Activated T-helper 1 cell treated with Interleukin-2 at 50 U/mL for 16 hours (primary cell): ENCODE results near the gene PSMA5.
"Not testable (repeated sequence)": the region's sequence is repeated elsewhere in the genome, so short reads cannot be mapped to it uniquely, and the experiment has no call there.

Experiments
- DNase-seq: peaks from one replicate; pipeline ENCODE4 v3.0.0-alpha.2; 2020; ENCODE audit warnings: low read depth

The PSMA5 gene

DNA sequence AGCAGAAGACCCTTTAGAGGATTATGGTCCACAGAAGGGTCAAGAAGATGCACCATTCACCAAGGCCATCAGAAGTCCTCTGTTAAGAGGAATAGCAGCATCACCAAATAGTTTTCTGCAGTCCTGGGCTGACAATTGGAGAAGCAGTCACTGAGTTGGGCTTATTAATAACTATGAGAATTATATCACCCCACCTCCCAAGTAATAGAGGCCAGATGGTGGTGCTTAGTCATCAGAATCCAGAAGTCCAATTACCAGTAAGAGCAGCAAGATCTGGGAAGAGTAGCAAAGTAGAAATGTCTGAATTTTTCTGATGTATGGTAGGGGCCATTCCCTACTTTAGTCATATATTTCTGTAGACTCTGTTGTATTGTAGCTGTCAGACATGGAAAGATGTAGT lies 6.1 kb upstream of the PSMA5 start:
- DNase-seq: no peak

GRCh38 chr1:109427171-109427467 lies 871 bp upstream of the PSMA5 start:
- DNase-seq: no peak

DNA sequence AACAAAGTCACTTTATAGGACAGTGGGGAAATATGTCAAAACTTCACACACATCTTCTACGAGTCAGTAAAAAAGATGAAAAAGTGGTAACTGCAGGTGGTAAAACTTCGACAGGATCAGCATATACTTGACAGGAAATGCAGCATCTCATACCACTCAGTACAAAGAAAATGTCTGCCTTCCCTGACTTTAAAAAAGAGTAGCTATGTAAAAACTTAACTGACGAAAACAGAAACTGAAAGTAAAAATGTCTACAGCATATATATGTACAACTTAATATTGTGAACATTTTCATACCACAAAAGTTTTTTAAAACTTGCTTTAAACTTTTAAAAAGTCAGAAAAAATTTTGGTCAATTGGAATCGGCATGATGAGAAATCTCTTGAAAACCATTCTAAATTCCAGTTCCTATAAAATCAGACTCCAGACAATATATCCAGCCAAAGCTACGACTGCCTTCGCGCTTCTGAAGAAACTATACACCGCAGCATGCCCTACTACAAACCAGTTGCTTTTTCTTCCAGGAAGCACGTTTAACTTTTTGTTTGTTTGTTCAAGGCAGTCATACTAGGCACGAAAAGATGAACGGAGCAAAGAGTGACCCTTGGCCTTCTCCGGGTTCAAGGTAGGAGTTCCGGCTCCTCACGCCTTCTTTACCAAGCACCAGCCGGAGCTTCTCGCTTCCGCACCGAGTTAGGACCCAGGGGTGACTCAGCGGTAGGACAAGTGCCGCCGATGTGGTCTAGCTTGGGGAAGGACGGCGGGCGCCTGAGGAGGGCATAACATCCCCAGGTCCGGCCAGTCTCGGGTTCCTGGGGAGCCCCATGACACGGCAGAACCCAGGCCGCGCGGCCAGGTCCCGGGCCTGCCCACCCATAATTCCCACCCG lies 612 bp downstream of the PSMA5 start:
- peak; percentile 27 for DNase-seq

- no peak for DNase-seq
These were observed 2.8 kb downstream of the PSMA5 start for GRCh38 chr1:109423498-109423897.

GRCh38 chr1:109412551-109412950 lies 13.7 kb downstream of the PSMA5 start:
- DNase-seq: no peak

- no peak for DNase-seq
These were observed 21.4 kb downstream of the PSMA5 start for GRCh38 chr1:109404838-109405237.

DNA sequence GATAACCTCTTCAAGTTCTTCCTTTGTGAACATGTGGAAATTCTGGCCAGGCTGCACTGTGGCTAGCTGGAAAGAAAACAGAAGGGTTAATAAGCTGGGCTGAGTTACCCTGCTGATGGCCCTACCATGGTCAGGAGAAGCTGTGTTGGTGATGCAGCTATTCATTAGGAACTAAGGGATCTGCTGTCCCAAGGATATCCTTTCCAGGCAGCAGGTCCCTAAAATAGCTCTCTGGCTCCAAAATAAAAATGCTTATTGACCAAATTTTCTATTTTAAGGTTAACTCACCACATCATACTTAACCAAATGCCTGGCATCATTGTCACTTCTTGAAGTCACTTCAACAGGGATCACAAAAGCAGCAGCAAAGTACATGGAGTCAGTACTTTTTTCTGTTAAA lies 24.2 kb downstream of the PSMA5 start:
- no peak for DNase-seq

DNA sequence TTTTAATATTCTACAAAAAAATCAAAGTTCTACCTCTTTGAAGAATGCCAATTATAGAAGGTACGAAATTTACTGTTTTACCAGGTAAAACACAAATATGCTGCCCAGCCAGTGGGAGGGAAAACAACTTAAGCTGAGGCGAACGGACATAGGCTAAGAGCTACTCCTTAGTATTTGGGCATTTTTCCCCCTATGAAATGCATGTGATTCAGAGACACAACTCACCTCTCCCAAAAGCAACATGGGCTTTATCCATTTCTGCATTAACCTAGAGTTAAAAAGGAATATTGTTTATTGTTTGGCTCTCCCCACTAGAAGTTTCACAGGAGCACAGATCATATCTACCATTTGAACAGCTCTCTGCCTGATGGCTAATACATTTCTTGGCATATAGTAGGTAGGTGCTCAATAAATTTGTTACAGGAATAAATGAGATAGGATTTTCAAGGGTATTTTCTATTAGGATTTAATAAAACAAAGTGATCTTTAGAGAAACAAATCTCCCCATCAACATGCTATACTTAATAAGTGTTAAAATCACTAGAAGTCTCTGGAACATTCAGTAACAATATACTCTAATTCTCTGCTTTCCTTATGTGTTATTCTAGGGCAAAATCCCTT lies 26.1 kb downstream of the PSMA5 start:
- DNase-seq: no peak

DNA sequence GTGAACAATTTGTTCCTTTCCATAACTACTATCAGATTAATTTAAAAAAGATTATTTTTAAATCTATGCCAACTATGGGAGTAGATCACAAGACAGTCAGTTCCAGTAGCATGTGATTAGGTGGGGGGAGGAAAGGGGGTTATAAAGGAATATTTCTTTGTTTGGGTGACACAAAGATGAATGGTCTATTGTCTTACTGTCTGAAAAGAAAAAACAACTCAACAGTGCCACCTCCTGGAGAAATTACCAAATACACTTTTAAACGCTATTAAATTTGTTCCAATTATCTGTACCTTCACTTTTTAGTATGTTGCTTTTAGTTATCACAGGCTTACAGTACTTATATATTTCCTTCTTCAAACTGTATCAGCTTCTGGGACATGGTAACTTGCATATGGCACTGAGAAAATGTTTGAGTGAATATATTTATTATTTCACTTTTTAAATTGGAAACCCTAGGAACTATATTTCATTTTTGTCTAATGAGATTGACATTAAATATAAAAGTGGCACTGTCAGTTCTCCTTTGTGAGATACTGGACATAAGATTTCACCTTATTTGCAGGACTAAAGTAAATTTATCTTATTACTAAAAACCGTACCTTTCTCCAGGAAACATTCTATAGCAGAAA lies 26.8 kb downstream of the PSMA5 start:
- DNase-seq: no peak

DNA sequence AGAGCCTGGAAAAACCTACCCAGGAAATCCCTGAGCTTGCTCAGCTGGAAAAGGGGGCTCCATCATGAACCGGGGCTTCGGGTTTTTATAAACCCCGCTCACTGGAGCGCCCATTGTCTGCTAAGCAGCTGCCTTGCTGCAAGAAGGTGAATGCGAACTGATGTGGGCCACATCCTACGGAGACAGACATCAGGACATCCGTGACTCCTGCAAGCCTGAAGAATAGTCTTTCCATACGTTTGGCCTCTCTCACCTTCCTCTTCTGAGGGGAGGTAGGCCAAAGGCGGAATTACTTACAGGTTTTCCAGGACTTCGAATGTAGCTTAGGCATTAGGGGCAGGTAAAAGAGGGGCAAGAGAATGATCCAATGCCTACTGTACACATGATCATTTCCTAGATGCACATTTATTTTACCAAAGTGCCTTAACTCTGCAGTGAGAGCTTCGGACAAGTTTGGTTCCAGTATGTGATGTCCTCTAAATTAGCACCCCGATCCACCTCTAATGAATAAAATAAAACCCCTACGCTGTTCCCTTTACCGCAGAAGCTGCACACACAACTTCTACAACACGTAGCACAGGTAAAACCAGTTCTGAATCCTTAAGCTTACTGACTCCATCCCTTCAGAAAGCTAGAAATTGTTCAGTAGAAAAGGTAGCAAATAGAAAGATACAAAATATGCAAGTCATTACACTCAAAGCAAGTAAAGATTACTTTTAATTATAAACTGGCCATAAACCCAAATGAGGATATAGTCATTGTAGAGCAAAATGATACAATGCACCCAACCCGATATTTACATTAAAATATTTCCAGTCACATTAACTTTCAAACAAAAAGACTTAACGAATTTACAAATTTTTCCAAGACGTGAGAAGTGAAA lies 27.7 kb downstream of the PSMA5 start:
- no peak for DNase-seq

DNA sequence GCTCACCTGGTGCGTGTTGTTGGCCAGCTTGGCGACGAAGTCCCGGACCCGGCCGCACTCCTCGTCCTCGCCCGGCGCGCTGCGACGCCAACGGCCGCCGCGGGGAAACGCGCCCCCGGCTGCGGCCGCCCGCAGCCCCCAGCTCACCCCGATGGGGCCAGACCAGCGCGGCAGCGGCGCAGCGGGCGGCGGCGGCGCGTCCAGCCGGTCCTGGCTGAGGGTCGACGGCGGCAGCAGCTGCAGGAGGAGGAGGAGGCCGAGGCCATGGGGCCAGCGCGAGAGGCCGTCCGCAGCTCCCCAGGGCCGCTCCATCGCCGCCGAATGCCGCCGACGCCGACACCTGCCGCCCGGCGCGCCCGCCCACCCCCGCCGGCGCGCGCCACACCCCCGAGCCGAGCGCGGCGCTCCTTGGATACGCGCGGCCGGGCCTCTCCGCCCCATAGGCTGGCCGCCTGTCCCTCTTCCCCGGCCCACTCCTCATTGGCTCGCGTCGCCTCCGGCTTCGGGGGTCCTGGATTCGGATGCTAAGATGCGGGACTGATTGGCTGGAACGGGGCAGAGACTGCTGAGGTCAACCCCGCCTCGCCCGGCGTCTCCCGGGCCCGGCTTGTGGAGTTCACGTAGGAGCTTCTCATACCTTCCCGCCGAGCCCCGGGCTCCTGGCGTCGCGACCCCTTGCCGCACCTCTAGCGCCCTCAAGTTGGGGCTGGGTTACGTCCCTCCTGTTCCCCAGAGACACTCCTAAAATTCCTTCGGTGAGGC lies 28.5 kb downstream of the PSMA5 start, which contains the start of gene SORT1:
Gene SORT1, minus strand, starts transcription at position 338 of the 762 bp plus-strand sequence. Its CDS starts 26 bp downstream, at position 312.
- peak; percentile 22 for DNase-seq

GRCh38 chr1:109396871-109397580 lies 29.2 kb downstream of the PSMA5 start:
- DNase-seq: no peak

- DNase-seq: no peak
These were observed 29.8 kb downstream of the PSMA5 start for GRCh38 chr1:109396513-109396839.

- no peak for DNase-seq
These were observed 30.4 kb downstream of the PSMA5 start for GRCh38 chr1:109395602-109396512.

DNA sequence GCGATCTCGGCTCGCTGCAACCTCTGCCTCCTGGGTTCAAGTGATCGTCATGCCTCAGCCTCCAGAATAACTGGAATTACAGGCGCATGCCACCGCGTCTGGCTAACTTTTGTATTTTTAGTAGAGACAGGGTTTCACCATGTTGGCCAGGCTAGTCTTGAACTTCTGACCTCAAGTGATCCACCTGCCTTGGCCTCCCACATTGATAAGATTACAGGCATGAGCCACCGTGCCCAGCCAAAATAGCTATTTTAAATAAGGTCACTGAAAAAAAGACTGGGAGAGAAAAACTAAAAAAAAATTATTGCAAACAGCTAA lies 31.0 kb downstream of the PSMA5 start:
- DNase-seq: not testable (repeated sequence)

DNA sequence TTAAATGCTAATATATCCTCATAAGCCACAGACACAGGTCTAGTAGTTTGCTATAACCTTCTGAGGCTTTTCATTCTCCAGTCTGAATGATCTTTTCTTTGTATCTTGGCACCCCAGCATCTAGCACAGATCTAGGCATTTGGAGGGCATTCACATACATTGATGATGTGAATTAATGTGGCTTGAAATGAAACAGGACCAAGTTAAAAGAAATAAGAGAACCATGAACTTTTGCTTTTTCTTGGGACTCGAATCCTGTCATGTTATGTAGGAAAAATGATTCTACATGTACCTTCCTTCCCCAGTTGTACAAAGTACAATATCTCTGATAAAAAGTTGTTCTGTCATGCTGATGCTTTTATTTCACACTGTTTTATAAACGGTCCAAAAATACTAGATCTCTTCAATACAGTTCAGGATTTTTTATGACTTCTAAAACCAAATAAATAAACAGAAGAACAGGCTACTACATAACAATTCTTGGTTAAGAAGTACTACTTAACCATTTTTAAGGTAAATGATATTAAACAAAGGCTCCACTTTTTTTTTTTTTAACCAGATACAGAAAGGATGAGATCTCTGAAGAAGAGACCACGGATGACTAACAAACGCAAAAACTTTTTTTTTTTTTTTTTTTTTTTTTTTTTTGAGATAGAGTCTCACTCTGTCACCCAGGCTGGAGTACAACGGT lies 31.5 kb downstream of the PSMA5 start:
- no peak for DNase-seq

GRCh38 chr1:109393617-109394233 lies 32.5 kb downstream of the PSMA5 start:
- no peak for DNase-seq

GRCh38 chr1:109392788-109393616 lies 33.2 kb downstream of the PSMA5 start:
- DNase-seq: no peak
